Gastroesophageal sphincter (tissue), 4 donors: ENCODE measurements around the gene ABCC11. TPM values are rescaled to one million over a fixed set of nuclear protein-coding genes. Genes with fewer than 3 reads are reported as not detected.

Experiments
- ATAC-seq: fragments of 150-250 bp; one replicate; pipeline ENCODE4 v1.9.1; 2016; ENCODE audit warnings: mild to moderate bottlenecking, moderate library complexity
- H3K27ac ChIP-seq, 4 donors: fragments of 200-600 bp; sonication (generic) in 3 of 4; 1 replicate in 3 of 4; 2 replicates in 1 of 4; pipeline ENCODE4 v1.5.1; 2016 to 2019
- H3K27me3 ChIP-seq: fragments of 200-600 bp; sonication (generic); one replicate; pipeline ENCODE4 v1.5.1; 2019
- H3K36me3 ChIP-seq, 2 donors: fragments of 200-600 bp; sonication (generic); one replicate each; pipeline ENCODE4 v1.5.1; 2019; ENCODE audit warnings: control low read depth in 1 of 2
- H3K4me1 ChIP-seq, 3 donors: fragments of 200-600 bp; sonication (generic); 1 replicate in 2 of 3; 2 replicates in 1 of 3; pipeline ENCODE4 v1.5.1; 2016 to 2019; ENCODE audit warnings: control low read depth in 2 of 3
- H3K4me3 ChIP-seq, 2 donors: fragments of 200-600 bp; sonication (generic); one replicate each; pipeline ENCODE4 v1.5.1; 2019; ENCODE audit warnings: mild to moderate bottlenecking in 1 of 2, moderate library complexity in 1 of 2
- H3K9me3 ChIP-seq, 3 donors: fragments of 200-600 bp; sonication (generic); one replicate each; pipeline ENCODE4 v1.5.1; 2017 to 2019; ENCODE audit warnings: control low read depth in 2 of 3
- EP300 ChIP-seq: sonication (generic); formaldehyde crosslinking; IDR thresholded peaks from one replicate; pipeline ENCODE4 v1.6.1; 2017; ENCODE audit warnings: antibody characterized with exemption, mild to moderate bottlenecking
- POLR2A ChIP-seq, 2 donors: fragments of 450-650 bp; IDR thresholded peaks; one replicate each; pipeline ENCODE4 v1.6.1; 2017; ENCODE audit warnings: antibody characterized with exemption in 2 of 2, mild to moderate bottlenecking in 2 of 2, moderate library complexity in 1 of 2
- POLR2AphosphoS5 ChIP-seq: sonication (generic); formaldehyde crosslinking; IDR thresholded peaks from one replicate; pipeline ENCODE4 v1.6.1; 2017; ENCODE audit warnings: antibody characterized with exemption
- WGBS, 2 donors: methylation state at CpG; one replicate each; pipeline ENCODE4 v1.1.5; 2018; ENCODE audit warnings: low coverage in 1 of 2; 5-methylcytosine and 5-hydroxymethylcytosine counted together
- total RNA-seq, 4 donors: library from RNA; depleted of rRNA; stranded (reverse); fragments of >200 nt; gene quantifications; one replicate each; pipeline ENCODE4 v1.1.0, GENCODE V29; 2016
- TF ChIP-seq, protein P1 (sequence below), 4 experiments: fragments of 200-600 bp in 2 of 4; fragments of 450-650 bp in 2 of 4; sonication (generic) in 1 of 4; IDR thresholded peaks; one replicate each; pipeline ENCODE4 v1.5.1; 2017 to 2019; ENCODE audit warnings: antibody characterized with exemption in 4 of 4, mild to moderate bottlenecking in 2 of 4, moderate library complexity in 2 of 4

The ABCC11 gene
- total RNA-seq, 4 donors from 2014 or later, result not detected

DNA sequence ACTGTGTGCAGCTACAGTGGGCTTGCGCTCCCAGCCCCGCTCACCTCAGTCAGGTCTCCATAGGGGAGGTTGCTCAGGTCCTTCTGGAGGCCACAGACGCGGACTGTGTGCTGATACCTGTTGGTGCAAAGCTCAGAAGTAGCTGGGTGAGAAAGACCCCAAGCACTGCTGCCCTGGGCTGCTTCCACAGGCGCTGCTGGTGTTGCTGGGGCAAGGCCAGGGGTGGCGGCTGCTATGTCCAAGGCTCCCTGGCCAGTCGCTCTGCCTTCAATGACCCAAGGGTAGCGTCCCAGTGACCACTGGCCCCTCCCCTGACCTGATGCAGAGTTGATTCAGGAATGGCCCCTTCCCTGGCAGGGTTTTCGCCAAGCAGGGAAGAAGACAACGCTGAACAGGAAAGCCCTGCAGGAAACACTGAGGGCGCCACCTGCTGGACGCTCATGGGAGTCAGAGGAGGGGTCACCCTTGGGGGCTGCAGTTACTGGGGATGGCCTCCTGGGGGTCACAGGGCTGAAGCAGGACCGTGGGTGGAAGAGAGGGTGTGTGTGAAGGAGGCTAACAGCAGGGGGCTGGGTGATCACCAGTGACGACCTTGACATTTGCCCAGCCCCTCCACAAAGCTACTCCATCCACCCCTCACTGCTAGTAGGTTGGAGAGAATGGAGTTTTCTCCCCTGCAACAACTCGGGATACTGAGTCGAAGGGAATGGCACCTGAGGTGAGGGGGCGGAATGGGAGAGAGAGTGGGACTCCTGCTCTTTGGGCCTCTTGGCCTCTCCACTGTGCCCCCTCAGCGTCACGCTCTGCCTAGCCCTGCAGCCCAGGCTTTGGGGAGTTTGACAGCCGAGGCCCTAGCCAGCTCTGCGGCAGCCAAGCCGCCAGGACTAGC lies 129.9 kb downstream of the ABCC11 start:
- Histone ChIP-seq H3K9me3 (no peaks in the 10 kb centered on the region), H3K4me1 (no peaks in the 10 kb centered on the region), H3K27ac (no peak overlapping the region), H3K4me3 (no peak overlapping the region), H3K27me3 (peaks cover 23% of the 10 kb centered on the region), H3K36me3 (no peaks in the 10 kb centered on the region)
- TF ChIP-seq, protein P1, sequence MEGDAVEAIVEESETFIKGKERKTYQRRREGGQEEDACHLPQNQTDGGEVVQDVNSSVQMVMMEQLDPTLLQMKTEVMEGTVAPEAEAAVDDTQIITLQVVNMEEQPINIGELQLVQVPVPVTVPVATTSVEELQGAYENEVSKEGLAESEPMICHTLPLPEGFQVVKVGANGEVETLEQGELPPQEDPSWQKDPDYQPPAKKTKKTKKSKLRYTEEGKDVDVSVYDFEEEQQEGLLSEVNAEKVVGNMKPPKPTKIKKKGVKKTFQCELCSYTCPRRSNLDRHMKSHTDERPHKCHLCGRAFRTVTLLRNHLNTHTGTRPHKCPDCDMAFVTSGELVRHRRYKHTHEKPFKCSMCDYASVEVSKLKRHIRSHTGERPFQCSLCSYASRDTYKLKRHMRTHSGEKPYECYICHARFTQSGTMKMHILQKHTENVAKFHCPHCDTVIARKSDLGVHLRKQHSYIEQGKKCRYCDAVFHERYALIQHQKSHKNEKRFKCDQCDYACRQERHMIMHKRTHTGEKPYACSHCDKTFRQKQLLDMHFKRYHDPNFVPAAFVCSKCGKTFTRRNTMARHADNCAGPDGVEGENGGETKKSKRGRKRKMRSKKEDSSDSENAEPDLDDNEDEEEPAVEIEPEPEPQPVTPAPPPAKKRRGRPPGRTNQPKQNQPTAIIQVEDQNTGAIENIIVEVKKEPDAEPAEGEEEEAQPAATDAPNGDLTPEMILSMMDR (IDR thresholded peaks at IDR 0.05), result peak in 2 of 4 experiments; percentile 21 to 33
- no peak for TF ChIP-seq EP300
- TF ChIP-seq POLR2AphosphoS5, result no peak
- no peak for TF ChIP-seq POLR2A (IDR thresholded peaks at IDR 0.05)
- no peak for ATAC-seq
- WGBS, 2 donors, result no CpG with 5 or more reads among the region's 22 CpGs

Other genes with a start within 250 kb of the ABCC11 start
- not detected for gene ABCC12, start 91.5 kb downstream of the ABCC11 start, total RNA-seq
- 10 to 100 TPM; 61.5 to 83.7 (median 72.3) TPM for gene LONP2, start 3.2 kb downstream of the ABCC11 start, total RNA-seq
- gene SIAH1, start 137.9 kb upstream of the ABCC11 start, total RNA-seq, result 10 to 100 TPM; 27.2 to 31.8 (median 30.9) TPM